ENCODE results near the gene GATAD2A. TPM values are rescaled to one million over a fixed set of nuclear protein-coding genes. Genes with fewer than 3 reads are reported as not detected.

Gene GATAD2A
- total and polyA plus RNA-seq, 4 donors: 7.1 to 23.7 (median 18.2) TPM

DNA sequence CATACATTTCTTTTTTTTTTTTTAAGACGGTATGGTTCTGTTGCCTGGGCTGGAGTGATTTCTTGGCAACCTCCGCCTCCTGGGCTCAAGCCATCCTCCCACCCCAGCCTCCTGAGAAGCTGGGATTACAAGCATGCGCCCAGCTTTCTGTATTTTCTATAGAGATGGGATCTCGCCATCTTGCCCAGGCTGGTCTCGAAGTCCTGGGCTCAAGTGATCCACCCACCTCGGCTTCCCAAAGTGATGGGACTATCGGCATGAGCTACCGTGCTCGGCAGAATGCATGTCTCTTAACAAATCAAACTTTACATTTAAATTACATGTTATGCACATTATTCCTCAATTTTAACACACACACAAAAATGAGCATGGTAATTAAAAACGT, 111.8 kb downstream of the GATAD2A start:
- Histone ChIP-seq H3K9ac (ENCODE audit: low read depth in 1 of 2, low read length in 2 of 2) (no peak overlapping the region), H3K4me3 (ENCODE audit: low read depth in 1 of 3, low read length in 3 of 3) (no peak overlapping the region), H3K4me1 (ENCODE audit: control insufficient read depth in 4 of 4, insufficient read depth in 4 of 4, low read length in 3 of 4) (peaks cover 6 to 17% (median 11%) of the 10 kb centered on the region in 4 donors), H3K27me3 (ENCODE audit: control insufficient read depth in 4 of 4, insufficient read depth in 4 of 4, low read length in 3 of 4) (no peaks in the 10 kb centered on the region), H3K36me3 (ENCODE audit: control insufficient read depth in 4 of 4, insufficient read depth in 3 of 4, low read depth in 1 of 4, low read length in 3 of 4) (peaks cover 0 to 4% (median 0%) of the 10 kb centered on the region in 4 donors), H3K9me3 (ENCODE audit: control insufficient read depth in 4 of 4, low read length in 3 of 4) (no peaks in the 10 kb centered on the region), H3K27ac (ENCODE audit: low read depth in 1 of 2, low read length in 2 of 2) (no peak overlapping the region)
- DNase-seq (ENCODE audit: low spot score): no peak
- 96% methylated on average over 10 of the region's 10 CpGs for WGBS
- TF ChIP-seq, protein P1, sequence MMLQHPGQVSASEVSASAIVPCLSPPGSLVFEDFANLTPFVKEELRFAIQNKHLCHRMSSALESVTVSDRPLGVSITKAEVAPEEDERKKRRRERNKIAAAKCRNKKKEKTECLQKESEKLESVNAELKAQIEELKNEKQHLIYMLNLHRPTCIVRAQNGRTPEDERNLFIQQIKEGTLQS (IDR thresholded peaks at IDR 0.05): no peak
- TF ChIP-seq, protein P2, sequence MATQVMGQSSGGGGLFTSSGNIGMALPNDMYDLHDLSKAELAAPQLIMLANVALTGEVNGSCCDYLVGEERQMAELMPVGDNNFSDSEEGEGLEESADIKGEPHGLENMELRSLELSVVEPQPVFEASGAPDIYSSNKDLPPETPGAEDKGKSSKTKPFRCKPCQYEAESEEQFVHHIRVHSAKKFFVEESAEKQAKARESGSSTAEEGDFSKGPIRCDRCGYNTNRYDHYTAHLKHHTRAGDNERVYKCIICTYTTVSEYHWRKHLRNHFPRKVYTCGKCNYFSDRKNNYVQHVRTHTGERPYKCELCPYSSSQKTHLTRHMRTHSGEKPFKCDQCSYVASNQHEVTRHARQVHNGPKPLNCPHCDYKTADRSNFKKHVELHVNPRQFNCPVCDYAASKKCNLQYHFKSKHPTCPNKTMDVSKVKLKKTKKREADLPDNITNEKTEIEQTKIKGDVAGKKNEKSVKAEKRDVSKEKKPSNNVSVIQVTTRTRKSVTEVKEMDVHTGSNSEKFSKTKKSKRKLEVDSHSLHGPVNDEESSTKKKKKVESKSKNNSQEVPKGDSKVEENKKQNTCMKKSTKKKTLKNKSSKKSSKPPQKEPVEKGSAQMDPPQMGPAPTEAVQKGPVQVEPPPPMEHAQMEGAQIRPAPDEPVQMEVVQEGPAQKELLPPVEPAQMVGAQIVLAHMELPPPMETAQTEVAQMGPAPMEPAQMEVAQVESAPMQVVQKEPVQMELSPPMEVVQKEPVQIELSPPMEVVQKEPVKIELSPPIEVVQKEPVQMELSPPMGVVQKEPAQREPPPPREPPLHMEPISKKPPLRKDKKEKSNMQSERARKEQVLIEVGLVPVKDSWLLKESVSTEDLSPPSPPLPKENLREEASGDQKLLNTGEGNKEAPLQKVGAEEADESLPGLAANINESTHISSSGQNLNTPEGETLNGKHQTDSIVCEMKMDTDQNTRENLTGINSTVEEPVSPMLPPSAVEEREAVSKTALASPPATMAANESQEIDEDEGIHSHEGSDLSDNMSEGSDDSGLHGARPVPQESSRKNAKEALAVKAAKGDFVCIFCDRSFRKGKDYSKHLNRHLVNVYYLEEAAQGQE (IDR thresholded peaks at IDR 0.05): no peak
- TF ChIP-seq HNF4G (IDR thresholded peaks at IDR 0.05) (no peak), RXRA (IDR thresholded peaks at IDR 0.05) (no peak), TAF1 (conservative IDR thresholded peaks at IDR 0.05) (no peak), SP1 (IDR thresholded peaks at IDR 0.05) (no peak), RAD21 (IDR thresholded peaks at IDR 0.05) (no peak), FOXA1 (IDR thresholded peaks at IDR 0.05) (no peak)

DNA sequence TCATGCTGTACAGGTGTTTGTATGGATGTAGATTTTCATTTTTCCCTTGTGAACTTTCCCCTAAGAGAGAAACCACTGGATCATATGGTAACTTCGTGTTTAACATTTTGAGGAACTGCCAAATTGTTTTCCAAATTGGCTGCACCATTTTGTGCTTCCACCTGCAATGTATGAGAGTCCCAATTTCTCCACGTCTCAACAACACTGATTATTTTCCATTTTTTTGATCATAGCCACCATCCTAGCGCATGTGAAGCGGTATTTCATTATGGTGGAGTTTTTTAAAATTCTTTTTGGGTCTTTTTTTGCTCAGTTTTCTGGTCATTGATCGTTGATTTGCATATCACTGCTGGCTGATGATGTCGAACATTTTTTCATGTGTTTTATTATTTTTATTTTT, 115.5 kb downstream of the GATAD2A start:
- WGBS: 90% methylated on average over 6 of the region's 6 CpGs
- H3K9me3 ChIP-seq (ENCODE audit: control insufficient read depth in 4 of 4, low read length in 3 of 4): no peaks in the 10 kb centered on the region

More for the DNA sequence above, 115.5 kb downstream of the GATAD2A start:
- no peak overlapping the region for H3K27ac ChIP-seq (ENCODE audit: low read depth in 1 of 2, low read length in 2 of 2)
- no peak overlapping the region for H3K4me3 ChIP-seq (ENCODE audit: low read depth in 1 of 3, low read length in 3 of 3)
- H3K36me3 ChIP-seq (ENCODE audit: control insufficient read depth in 4 of 4, insufficient read depth in 3 of 4, low read depth in 1 of 4, low read length in 3 of 4): peaks cover 0 to 4% (median under 1%) of the 10 kb centered on the region in 4 donors
- DNase-seq (ENCODE audit: low spot score): no peak
- H3K27me3 ChIP-seq (ENCODE audit: control insufficient read depth in 4 of 4, insufficient read depth in 4 of 4, low read length in 3 of 4): no peaks in the 10 kb centered on the region
- peaks cover 1 to 11% (median 5%) of the 10 kb centered on the region in 4 donors for H3K4me1 ChIP-seq (ENCODE audit: control insufficient read depth in 4 of 4, insufficient read depth in 4 of 4, low read length in 3 of 4)
- no peak overlapping the region for H3K9ac ChIP-seq (ENCODE audit: low read depth in 1 of 2, low read length in 2 of 2)
- TF ChIP-seq, protein P3, sequence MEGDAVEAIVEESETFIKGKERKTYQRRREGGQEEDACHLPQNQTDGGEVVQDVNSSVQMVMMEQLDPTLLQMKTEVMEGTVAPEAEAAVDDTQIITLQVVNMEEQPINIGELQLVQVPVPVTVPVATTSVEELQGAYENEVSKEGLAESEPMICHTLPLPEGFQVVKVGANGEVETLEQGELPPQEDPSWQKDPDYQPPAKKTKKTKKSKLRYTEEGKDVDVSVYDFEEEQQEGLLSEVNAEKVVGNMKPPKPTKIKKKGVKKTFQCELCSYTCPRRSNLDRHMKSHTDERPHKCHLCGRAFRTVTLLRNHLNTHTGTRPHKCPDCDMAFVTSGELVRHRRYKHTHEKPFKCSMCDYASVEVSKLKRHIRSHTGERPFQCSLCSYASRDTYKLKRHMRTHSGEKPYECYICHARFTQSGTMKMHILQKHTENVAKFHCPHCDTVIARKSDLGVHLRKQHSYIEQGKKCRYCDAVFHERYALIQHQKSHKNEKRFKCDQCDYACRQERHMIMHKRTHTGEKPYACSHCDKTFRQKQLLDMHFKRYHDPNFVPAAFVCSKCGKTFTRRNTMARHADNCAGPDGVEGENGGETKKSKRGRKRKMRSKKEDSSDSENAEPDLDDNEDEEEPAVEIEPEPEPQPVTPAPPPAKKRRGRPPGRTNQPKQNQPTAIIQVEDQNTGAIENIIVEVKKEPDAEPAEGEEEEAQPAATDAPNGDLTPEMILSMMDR (IDR thresholded peaks at IDR 0.05; ENCODE audit: low read depth, low read length, missing input control): no peak
- TF ChIP-seq, protein P4, sequence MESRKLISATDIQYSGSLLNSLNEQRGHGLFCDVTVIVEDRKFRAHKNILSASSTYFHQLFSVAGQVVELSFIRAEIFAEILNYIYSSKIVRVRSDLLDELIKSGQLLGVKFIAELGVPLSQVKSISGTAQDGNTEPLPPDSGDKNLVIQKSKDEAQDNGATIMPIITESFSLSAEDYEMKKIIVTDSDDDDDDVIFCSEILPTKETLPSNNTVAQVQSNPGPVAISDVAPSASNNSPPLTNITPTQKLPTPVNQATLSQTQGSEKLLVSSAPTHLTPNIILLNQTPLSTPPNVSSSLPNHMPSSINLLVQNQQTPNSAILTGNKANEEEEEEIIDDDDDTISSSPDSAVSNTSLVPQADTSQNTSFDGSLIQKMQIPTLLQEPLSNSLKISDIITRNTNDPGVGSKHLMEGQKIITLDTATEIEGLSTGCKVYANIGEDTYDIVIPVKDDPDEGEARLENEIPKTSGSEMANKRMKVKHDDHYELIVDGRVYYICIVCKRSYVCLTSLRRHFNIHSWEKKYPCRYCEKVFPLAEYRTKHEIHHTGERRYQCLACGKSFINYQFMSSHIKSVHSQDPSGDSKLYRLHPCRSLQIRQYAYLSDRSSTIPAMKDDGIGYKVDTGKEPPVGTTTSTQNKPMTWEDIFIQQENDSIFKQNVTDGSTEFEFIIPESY (IDR thresholded peaks at IDR 0.05): no peak
- TF ChIP-seq EGR1 (IDR thresholded peaks at IDR 0.05; ENCODE audit: low read depth in 2 of 2): no peak
- TF ChIP-seq JUND (IDR thresholded peaks at IDR 0.05): no peak
- no peak for TF ChIP-seq GABPA (IDR thresholded peaks at IDR 0.05 in 1 of 2, conservative IDR thresholded peaks at IDR 0.05 in 1 of 2)
- no peak for TF ChIP-seq HNF4G (IDR thresholded peaks at IDR 0.05)
- no peak for TF ChIP-seq SP1 (IDR thresholded peaks at IDR 0.05)
- TF ChIP-seq HNF4A (conservative IDR thresholded peaks at IDR 0.05): no peak
- no peak for TF ChIP-seq RXRA (IDR thresholded peaks at IDR 0.05)
- TF ChIP-seq, protein P5, sequence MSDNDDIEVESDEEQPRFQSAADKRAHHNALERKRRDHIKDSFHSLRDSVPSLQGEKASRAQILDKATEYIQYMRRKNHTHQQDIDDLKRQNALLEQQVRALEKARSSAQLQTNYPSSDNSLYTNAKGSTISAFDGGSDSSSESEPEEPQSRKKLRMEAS (IDR thresholded peaks at IDR 0.05): no peak
- no peak for TF ChIP-seq TAF1 (conservative IDR thresholded peaks at IDR 0.05)
- TF ChIP-seq, protein P2 (IDR thresholded peaks at IDR 0.05): no peak
